GM12892 (cell line): ENCODE data around the gene PCSK6.

Source experiments
- POLR2A ChIP-seq: IDR thresholded peaks from 2 replicates; pipeline ENCODE4 v1.6.1; 2011; ENCODE audit warnings: low read depth, low read length, control low read depth
- POLR2AphosphoS5 ChIP-seq: IDR thresholded peaks from 2 replicates; pipeline ENCODE4 v1.6.1; 2011; ENCODE audit warnings: low read depth, low read length, control low read depth

GRCh38 chr15:101378879-101379278 lies 110.6 kb downstream of the PCSK6 start:
- TF ChIP-seq POLR2AphosphoS5, result no peak
- TF ChIP-seq POLR2A, result no peak
